ENCODE measurements around the gene CXCR6.

Gene CXCR6

DNA sequence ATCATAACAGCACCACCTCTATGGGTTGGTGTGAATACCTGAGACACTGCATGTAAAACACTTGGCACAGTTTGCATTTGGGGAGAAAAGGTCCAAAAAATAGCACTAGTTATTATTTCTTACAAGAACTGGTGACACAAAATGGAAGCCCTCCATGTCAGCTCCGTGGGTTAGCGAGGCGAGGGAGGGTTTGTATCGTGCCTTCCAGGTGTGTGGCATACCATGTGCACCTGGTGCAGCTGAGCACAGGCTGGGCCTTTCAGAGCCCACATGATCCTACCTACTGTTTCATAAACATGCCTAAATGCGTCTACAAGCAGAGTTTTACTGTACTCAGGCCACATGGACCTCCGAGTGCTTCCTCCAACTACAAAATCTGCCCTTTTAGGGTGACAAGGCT, 5.6 kb downstream of the CXCR6 start:
- DNase-seq = no peak
- no peak for TF ChIP-seq GATA1 (IDR thresholded peaks at IDR 0.05; ENCODE audit: low read depth, low read length)
- TF ChIP-seq POLR2A (IDR thresholded peaks at IDR 0.05; ENCODE audit: low read length) = no peak

DNA sequence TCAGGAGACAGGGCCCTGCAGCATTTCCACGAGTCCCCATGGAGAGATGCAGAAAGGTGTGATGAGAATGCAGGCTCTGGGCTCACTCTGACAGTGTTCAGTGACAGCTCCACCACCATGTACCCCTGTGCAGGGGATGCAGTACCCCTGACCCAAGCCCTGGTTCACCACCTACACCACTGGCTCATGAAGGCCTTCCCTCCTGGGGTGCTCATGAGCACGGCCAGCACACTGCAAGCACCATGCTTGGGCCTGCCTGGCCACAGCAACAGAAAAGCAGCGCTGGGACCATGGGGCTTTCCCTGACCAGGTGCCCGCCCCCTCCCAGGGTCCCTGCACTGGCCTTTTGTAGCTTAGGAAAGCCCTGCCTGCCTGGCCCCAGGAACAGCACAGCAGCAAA, 6.2 kb downstream of the CXCR6 start:
- DNase-seq = no peak
- TF ChIP-seq GATA1 (IDR thresholded peaks at IDR 0.05; ENCODE audit: low read depth, low read length) = no peak
- TF ChIP-seq POLR2A (IDR thresholded peaks at IDR 0.05; ENCODE audit: low read length) = no peak

DNA sequence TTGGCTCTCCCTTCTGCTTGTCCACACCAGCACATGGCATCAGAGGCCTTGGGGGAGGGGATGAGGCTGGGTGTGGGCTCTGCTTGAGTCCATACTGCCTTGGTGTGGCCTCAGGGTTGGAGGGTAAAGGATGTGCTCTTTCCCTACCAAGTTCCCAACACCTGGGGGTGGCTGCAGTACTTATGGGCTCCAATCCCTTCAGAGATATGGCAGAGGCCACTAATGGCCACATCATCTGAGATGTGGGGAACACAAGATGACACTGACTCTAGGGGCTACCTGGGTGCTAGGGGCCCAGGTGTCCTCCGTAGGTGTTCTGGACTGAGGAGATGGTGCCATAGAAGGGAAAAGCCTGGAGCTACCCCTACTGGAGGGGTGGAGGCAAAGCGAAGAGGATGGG, 6.9 kb downstream of the CXCR6 start:
- TF ChIP-seq POLR2A (IDR thresholded peaks at IDR 0.05; ENCODE audit: low read length) (no peak), GATA1 (IDR thresholded peaks at IDR 0.05; ENCODE audit: low read depth, low read length) (no peak)
- no peak for DNase-seq

DNA sequence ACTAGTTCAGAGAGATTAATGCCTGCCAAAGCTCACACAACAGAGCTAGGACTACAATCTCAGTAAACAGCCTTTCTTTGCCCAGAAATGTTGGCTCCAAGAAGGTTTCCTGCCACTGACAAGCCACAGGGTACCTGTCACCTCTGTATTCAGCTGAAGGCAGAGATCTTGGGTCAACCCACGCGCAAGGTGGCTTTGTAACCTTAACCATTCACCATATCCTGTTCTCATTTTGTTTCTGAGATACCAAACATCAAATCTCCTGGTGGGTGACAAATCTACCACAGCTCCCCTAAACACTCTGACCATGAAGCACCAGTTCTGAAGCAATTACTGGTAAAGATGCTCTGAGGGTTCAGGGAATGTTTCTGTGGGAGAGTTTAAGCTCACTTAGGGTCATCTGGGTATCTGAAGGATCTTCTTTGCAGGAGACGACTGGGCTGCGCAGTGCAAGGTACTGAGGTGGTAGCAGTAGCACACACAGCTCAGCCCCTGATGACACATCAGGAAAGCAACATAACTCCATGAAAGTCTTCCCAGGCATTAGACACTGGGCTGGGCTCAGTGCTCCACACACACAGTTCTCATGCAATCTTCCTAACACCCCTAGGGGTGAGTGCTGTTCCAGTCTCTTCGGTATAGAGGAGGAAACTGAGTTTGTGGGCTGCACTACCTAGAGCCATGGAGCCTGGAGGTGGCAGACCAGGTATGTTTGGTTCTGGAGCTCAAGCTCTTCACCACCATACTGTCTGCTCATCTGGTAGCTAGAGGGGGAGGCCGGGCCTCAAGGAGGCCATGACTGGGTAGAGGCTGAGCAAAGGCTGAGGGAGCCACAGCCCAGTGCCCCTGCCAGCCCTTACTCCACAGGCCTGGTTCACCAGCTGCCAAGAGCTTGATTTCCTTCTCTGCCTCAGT, 7.7 kb downstream of the CXCR6 start:
- TF ChIP-seq GATA1 (IDR thresholded peaks at IDR 0.05; ENCODE audit: low read depth, low read length) = no peak
- TF ChIP-seq POLR2A (IDR thresholded peaks at IDR 0.05; ENCODE audit: low read length) = no peak
- no peak for DNase-seq

DNA sequence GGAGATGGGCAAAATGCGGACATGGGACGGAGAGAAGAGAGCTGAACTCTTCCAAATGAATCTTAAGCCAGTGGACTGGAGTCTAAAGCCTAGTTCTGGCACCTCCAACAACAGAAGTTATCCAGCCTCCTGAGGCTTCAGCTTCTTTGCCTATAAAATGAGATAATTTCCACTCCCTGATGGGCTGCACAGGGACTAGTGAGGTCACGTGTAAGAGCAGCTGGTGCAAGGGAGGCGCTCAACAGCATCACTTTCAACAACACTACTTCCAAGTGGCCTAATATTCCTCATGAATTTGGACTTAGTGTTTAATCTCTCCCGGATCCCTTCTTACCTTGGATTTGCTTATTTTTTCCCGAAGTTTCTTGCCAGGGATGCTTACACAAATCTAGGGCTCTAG, 8.7 kb downstream of the CXCR6 start:
- TF ChIP-seq POLR2A (IDR thresholded peaks at IDR 0.05; ENCODE audit: low read length) (no peak), GATA1 (IDR thresholded peaks at IDR 0.05; ENCODE audit: low read depth, low read length) (no peak)
- no peak for DNase-seq

DNA sequence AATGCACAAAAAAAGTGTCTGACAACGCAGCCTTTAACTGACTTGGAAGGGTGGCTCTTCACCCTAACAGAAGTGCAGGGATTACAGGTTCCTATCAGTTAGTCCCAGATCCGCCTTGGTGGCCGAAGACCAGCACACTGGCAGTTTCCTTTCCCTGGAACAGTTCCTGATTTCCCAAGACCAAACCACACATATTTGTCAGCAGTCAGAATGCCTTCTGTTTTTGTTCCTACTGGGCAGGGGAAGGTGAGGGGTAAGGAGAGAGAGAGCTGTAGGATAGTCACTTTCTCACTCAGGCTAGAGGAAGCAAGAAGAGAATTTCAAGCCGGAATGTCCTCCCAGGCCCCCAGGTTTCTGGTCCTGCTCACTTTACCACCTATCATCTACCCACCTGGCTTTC, 9.2 kb downstream of the CXCR6 start:
- TF ChIP-seq GATA1 (IDR thresholded peaks at IDR 0.05; ENCODE audit: low read depth, low read length) = no peak
- no peak for TF ChIP-seq POLR2A (IDR thresholded peaks at IDR 0.05; ENCODE audit: low read length)
- no peak for DNase-seq

DNA sequence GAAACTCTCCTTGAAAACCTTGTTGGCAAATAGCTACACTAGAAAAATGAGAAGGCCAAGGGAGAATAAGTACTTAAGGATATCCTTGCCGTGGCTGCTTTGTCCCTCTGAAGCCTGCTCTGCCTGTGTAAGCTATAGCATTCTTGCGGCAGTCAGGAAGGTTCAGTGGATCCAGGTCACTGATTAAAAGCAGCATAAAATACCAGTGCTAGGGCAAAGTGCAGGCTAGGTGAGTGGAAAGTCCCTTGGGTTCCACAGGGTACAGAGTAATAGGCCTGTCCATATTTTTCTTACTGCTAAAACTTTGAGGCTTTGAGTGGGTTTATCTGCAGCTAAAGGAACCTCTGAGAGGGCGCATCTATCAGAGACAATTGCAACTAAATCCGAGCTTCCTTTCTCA, 10.3 kb downstream of the CXCR6 start:
- DNase-seq = no peak
- TF ChIP-seq GATA1 (IDR thresholded peaks at IDR 0.05; ENCODE audit: low read depth, low read length) (no peak), POLR2A (IDR thresholded peaks at IDR 0.05; ENCODE audit: low read length) (no peak)

DNA sequence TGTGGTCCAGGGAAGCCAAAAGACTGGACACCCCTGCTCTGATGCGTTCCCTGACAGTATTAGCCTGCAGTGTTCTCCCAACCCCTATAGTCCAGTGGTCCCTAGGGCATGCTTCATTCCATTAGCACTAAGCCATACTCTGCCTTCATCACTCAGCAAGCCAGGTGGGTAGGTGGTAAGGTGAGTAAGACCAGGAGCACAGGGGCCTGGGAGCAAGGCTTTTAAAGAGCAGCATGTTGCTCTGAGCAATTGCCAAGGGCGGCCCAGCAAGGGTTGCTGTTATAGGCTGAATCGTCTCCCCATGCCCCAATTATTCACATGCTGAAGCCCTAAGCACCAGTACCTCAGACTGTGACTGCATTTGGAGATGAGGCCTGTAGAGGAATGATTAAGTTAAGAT, 11.0 kb downstream of the CXCR6 start:
- TF ChIP-seq POLR2A (IDR thresholded peaks at IDR 0.05; ENCODE audit: low read length) (no peak), GATA1 (IDR thresholded peaks at IDR 0.05; ENCODE audit: low read depth, low read length) (no peak)
- no peak for DNase-seq

DNA sequence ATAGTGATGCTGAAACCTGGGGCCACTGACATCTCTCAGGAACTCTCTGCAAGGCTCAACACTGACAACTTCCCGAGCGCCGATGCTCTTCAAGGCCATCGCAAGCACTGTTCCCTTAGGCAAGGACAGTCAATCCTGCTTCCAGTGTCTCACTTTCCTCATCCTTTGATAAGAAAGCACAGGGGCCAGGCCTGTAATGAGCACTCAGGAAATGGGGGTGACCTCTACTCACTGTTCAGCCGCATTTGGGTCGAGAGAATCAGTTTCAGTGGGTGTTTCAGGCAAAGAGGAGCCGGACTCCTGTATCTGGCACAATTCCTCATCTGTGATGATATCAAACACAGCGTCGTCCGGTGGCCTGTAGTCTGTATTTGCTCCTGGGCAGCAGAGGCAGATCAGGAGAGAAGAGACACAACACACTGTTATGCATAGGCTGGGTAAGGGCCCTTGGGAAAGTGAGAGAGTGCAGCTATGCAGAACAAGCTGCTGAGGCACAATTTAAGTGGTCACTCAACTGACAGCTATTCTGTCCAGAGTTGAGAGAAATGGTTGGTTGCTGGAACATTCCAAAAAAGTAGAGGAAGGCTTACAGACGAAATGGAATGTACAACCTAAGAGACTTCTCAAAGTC, 11.9 kb downstream of the CXCR6 start:
- TF ChIP-seq POLR2A (IDR thresholded peaks at IDR 0.05; ENCODE audit: low read length) (no peak), GATA1 (IDR thresholded peaks at IDR 0.05; ENCODE audit: low read depth, low read length) (no peak)
- DNase-seq = no peak

DNA sequence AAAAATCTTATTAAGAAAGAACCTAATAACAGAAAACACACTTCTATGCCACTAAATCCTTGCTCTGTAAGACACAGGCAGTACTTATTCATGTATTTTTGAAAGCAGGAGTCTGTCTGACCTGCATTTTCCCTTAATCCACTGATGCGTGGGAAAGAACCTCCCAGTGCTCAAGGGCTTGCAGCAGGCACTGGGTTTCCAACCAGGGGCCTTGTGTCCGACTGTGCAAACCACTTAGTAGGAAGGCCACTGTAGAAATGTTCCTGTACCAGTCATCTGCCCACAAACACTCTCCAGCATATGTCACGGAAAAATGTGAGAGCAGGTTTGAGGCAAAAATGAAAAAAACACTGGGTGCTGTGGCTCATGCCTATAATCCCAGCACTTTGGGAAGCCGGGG, 12.4 kb downstream of the CXCR6 start:
- no peak for TF ChIP-seq POLR2A (IDR thresholded peaks at IDR 0.05; ENCODE audit: low read length)
- DNase-seq = no peak

DNA sequence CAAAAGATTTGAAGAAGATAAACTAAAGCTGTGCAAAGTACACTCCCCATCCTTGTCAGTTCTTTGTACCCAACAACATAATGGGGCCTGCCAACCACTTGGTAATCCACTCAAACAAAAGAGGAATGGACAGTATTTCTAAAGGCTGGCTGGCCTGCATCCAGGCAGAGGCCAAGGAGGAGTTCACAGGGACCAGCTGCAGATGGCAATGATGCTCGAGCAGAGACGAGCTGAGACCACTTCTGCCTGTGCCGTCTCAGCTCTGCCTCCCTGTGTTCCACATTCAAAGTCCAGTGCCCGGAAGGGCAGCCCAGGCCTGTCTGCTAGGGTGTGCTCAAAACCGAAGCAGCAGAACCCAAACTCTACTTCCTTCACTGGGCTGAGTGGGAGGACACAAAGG, 14.3 kb downstream of the CXCR6 start:
- TF ChIP-seq GATA1 (IDR thresholded peaks at IDR 0.05; ENCODE audit: low read depth, low read length) (no peak), POLR2A (IDR thresholded peaks at IDR 0.05; ENCODE audit: low read length) (no peak)
- no peak for DNase-seq

DNA sequence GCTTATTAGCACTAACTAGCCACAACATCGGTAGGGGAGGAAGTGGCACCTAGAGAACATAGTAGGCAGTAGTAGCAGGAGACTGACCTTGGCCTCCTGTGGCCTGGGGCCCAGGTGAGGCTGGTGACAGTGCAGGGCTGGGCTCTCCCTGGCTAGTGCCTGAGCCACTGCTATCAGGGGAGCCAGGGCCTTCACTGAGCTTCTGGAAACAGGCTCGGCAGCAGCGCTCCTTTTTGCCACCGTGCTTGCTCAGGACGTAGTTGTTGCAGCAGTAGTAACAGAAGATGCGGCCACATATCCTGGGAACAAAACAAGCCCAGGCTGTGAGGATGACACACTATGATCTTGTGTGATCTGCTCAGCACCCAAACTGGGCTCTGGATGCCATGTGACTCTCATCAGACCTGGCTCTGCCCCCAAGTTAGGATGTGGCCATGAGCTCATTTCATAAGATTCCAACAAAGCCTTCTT, 15.1 kb downstream of the CXCR6 start:
- DNase-seq = no peak
- TF ChIP-seq GATA1 (IDR thresholded peaks at IDR 0.05; ENCODE audit: low read depth, low read length) = no peak
- TF ChIP-seq POLR2A (IDR thresholded peaks at IDR 0.05; ENCODE audit: low read length) = no peak

DNA sequence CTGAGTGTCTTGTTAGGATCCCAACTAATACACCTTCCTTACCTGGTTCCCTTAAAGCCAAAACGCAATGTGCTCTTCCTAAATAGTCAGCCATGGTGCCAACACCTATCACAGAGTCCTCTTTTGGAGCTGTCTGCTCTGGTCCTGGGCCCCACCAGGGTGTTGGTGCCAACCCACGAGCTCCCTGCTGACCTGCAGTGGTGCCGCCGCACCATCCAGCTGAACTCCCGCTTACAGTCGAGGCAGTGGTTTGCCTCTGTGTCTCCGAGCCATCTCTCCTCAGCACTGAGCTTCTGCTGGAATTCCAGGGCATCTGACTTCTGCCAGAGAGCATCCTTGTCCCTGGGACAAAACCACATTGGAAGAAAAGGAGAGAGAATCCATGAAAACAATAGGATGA, 15.9 kb downstream of the CXCR6 start:
- TF ChIP-seq GATA1 (IDR thresholded peaks at IDR 0.05; ENCODE audit: low read depth, low read length) = no peak
- TF ChIP-seq POLR2A (IDR thresholded peaks at IDR 0.05; ENCODE audit: low read length) = no peak
- DNase-seq = no peak

DNA sequence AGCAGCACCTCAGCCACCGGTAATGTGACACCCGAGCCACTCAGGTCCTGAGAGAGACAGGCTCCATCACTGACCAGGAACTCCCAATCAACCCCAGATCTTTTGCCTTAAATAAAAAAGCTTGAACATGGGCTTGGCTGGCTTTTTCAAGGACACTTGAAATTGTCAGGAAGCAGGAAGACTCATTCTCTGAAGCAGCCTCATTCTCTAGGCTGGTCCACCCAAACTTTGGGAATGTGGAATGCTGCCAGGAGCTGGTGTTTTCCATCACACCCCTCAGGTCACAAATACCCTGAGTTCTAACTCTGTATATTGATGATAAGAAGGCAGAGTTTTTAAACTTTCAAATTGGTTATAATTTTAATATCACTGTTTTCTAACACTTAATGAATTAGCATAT, 17.0 kb downstream of the CXCR6 start:
- DNase-seq = no peak
- TF ChIP-seq POLR2A (IDR thresholded peaks at IDR 0.05; ENCODE audit: low read length) = no peak
- TF ChIP-seq GATA1 (IDR thresholded peaks at IDR 0.05; ENCODE audit: low read depth, low read length) = no peak

DNA sequence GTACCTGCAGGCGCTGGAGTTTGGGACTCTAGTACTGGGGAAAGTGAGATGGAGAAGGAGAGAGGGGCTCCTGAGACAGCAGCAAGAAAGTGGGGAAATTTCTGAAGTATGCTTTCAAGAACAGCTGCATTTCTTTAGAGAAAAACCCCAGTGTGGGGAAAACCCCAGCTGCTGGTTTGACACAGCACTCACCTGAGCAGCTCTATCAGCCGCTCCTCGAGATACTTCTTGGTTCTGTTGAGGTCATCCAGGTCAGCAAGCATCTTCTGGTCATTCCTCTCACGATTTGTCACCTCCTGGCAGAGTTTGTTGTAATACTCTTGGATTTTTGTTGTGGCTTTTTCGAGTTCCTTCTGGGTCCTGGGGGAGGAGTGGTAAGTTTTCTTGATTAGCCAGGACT, 18.8 kb downstream of the CXCR6 start:
- no peak for DNase-seq
- TF ChIP-seq GATA1 (IDR thresholded peaks at IDR 0.05; ENCODE audit: low read depth, low read length) (no peak), POLR2A (IDR thresholded peaks at IDR 0.05; ENCODE audit: low read length) (no peak)
